Right lobe of liver (tissue), 6 donors: ENCODE data around the gene OOSP2. TPM values are rescaled to one million over a fixed set of nuclear protein-coding genes. Genes with fewer than 3 reads are reported as not detected.
"Not testable (repeated sequence)": the region's sequence is repeated elsewhere in the genome, so short reads cannot be mapped to it uniquely, and the experiment has no call there.

ENCODE experiments used
- ATAC-seq, 4 donors: fragments of 200-7000 bp; cut with Tn5 transposase; one replicate each; pipeline ENCODE4 v1.9.1; 2020; ENCODE audit warnings: mild to moderate bottlenecking in 4 of 4, moderate library complexity in 4 of 4
- DNase-seq, 3 donors: peaks; one replicate each; pipeline ENCODE4 v3.0.0-alpha.2; 2020
- H3K27ac ChIP-seq, 3 donors: fragments of 200-600 bp; one replicate each; pipeline ENCODE4 v1.8.0; 2022
- H3K27me3 ChIP-seq, 2 donors: fragments of 200-600 bp; one replicate each; pipeline ENCODE4 v1.8.0; 2022
- H3K36me3 ChIP-seq, 4 donors: fragments of 200-600 bp; sonication (generic) in 1 of 4; one replicate each; pipeline versions ENCODE4 v1.5.1 to v1.8.0; 2017 to 2022; ENCODE audit warnings: control low read depth in 1 of 4
- H3K4me1 ChIP-seq, 4 donors: fragments of 200-600 bp; sonication (generic) in 1 of 4; one replicate each; pipeline versions ENCODE4 v1.5.1 to v1.8.0; 2017 to 2022; ENCODE audit warnings: control low read depth in 1 of 4
- H3K4me3 ChIP-seq, 3 donors: fragments of 200-600 bp; one replicate each; pipeline ENCODE4 v1.8.0; 2022
- H3K9me3 ChIP-seq, 4 donors: fragments of 200-600 bp; sonication (generic) in 1 of 4; one replicate each; pipeline versions ENCODE4 v1.5.1 to v1.8.0; 2017 to 2022; ENCODE audit warnings: control low read depth in 1 of 4
- CTCF ChIP-seq, 4 donors: fragments of 200-600 bp in 3 of 4; fragments of 450-650 bp in 1 of 4; IDR thresholded peaks; one replicate each; pipeline versions ENCODE4 v1.5.1 to v1.8.0; 2016 to 2022; ENCODE audit warnings: antibody characterized with exemption in 4 of 4, mild to moderate bottlenecking in 2 of 4
- POLR2A ChIP-seq: fragments of 450-650 bp; IDR thresholded peaks from one replicate; pipeline ENCODE4 v1.6.1; 2017; ENCODE audit warnings: antibody characterized with exemption, mild to moderate bottlenecking
- WGBS: methylation state at CpG from one replicate; pipeline ENCODE4 v1.1.6; 2018; ENCODE audit warnings: low coverage, low lambda C conversion rate; ENCODE audit not compliant: insufficient coverage; ENCODE audit errors: missing lambda C conversion rate; 5-methylcytosine and 5-hydroxymethylcytosine counted together
- intact Hi-C, 2 donors: fragments of 100-400 bp; cut with DNase I; formaldehyde crosslinking; loops; one replicate each; pipeline versions ENCODE4 v1.11.2 to v1.14.1; 2022
- total RNA-seq, 6 experiments: library from RNA; depleted of rRNA in 2 of 6; stranded (reverse); fragments of >200 nt in 2 of 6; fragmentation: NEBNext Ultra II Directional in 3 of 6; extraction: Animal tissue kit (Norgen Biotek cat#: 25700) in 3 of 6; gene quantifications; one replicate each; pipeline versions ENCODE4 v1.1.0 to v1.2.4, GENCODE V29; 2016 to 2023
- donor health status: DM: no; HTN: yes; CAD: no.
- donor health status: DM: no; HTN: no; CAD: no.
- donor health status: DM: no; HTN: no; CAD: no.
- donor health status: DM: no; HTN: yes; CAD: no.
- donor health status: DM: no; HTN: yes; CAD: no.

Gene OOSP2
- total RNA-seq, 6 experiments from 2014 or later, result not detected

GRCh38 chr11:60059521-60060240 is 19.5 kb downstream of the OOSP2 start:
- Histone ChIP-seq H3K27ac (no peak overlapping the region), H3K9me3 (no peaks in the 10 kb centered on the region), H3K27me3 (no peaks in the 10 kb centered on the region), H3K36me3 (no peaks in the 10 kb centered on the region), H3K4me3 (no peak overlapping the region), H3K4me1 (no peaks in the 10 kb centered on the region)
- 66% methylated on average over 4 of the region's 4 CpGs for WGBS
- no peak for TF ChIP-seq CTCF (IDR thresholded peaks at IDR 0.05)
- no peak for TF ChIP-seq POLR2A
- DNase-seq (no peak), ATAC-seq (no peak)
- intact Hi-C loops, result no loop called here

GRCh38 chr11:60064111-60064510 is 23.9 kb downstream of the OOSP2 start:
- H3K36me3 ChIP-seq, result no peaks in the 10 kb centered on the region
- no peaks in the 10 kb centered on the region for H3K9me3 ChIP-seq
- TF ChIP-seq CTCF (IDR thresholded peaks at IDR 0.05), result no peak
- no peak for TF ChIP-seq POLR2A
- no peak overlapping the region for H3K4me3 ChIP-seq
- ATAC-seq (no peak), DNase-seq (no peak)
- WGBS, result 39% methylated on average over 1 of the region's 1 CpG
- no peak overlapping the region for H3K27ac ChIP-seq
- intact Hi-C loops, result no loop called here
- no peaks in the 10 kb centered on the region for H3K4me1 ChIP-seq
- no peaks in the 10 kb centered on the region for H3K27me3 ChIP-seq

GRCh38 chr11:60065801-60066200 is 25.6 kb downstream of the OOSP2 start:
- intact Hi-C loops, result no loop called here
- H3K27ac ChIP-seq, result no peak overlapping the region
- TF ChIP-seq CTCF (IDR thresholded peaks at IDR 0.05) (no peak), POLR2A (no peak)
- H3K36me3 ChIP-seq, result no peaks in the 10 kb centered on the region
- H3K9me3 ChIP-seq, result no peaks in the 10 kb centered on the region
- WGBS, result 33% methylated on average over 1 of the region's 1 CpG
- H3K4me1 ChIP-seq, result no peaks in the 10 kb centered on the region
- DNase-seq, result no peak
- no peak overlapping the region for H3K4me3 ChIP-seq
- no peak for ATAC-seq
- no peaks in the 10 kb centered on the region for H3K27me3 ChIP-seq

GRCh38 chr11:60069450-60069849 is 29.2 kb downstream of the OOSP2 start:
- H3K36me3 ChIP-seq, result no peaks in the 10 kb centered on the region
- H3K4me3 ChIP-seq, result no peak overlapping the region
- DNase-seq (no peak), ATAC-seq (no peak)
- 49% methylated on average over 2 of the region's 2 CpGs for WGBS
- no peaks in the 10 kb centered on the region for H3K27me3 ChIP-seq
- no peaks in the 10 kb centered on the region for H3K4me1 ChIP-seq
- intact Hi-C loops, result no loop called here
- H3K9me3 ChIP-seq, result no peaks in the 10 kb centered on the region
- no peak overlapping the region for H3K27ac ChIP-seq
- no peak for TF ChIP-seq POLR2A

- H3K27me3 ChIP-seq, H3K4me1 ChIP-seq, H3K4me3 ChIP-seq, DNase-seq, intact Hi-C loops, H3K9me3 ChIP-seq, H3K27ac ChIP-seq, ATAC-seq, H3K36me3 ChIP-seq: not testable (repeated sequence)
- 71% methylated on average over 6 of the region's 6 CpGs for WGBS
Measured at GRCh38 chr11:60071644-60072043, 31.4 kb downstream of the OOSP2 start.
